ENCODE data around the gene ASB3.
"Not testable (repeated sequence)": the region's sequence is repeated elsewhere in the genome, so short reads cannot be mapped to it uniquely, and the experiment has no call there.

Gene ASB3

DNA sequence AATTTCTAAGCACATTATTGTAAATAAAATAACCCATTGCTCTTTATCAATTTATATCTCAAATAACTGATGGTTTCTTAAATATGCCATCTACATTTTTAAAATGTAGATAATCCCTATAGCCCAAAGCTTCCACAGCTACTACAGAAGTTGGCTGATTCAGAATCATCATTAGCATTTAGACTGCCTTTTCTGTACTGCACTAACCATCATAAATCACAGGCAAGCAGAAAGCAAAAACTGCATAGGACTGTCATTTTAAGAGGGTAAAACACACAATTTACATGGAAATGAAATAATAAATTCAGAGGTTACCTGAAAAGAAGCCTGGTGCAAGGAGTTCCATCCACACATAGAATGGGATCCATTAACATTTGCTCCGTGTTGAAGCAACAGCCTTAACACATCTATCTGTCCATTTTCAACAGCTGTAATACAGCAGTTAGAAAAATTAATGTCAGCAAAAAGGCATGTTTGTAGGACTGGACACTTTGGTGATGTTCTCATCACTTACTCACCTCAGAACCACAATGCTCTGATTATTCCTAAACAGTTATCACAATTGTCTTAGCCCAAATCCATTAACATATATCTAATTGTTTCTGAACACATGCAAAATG is 57.5 kb downstream of the ASB3 start:
- no peak for DNase-seq

DNA sequence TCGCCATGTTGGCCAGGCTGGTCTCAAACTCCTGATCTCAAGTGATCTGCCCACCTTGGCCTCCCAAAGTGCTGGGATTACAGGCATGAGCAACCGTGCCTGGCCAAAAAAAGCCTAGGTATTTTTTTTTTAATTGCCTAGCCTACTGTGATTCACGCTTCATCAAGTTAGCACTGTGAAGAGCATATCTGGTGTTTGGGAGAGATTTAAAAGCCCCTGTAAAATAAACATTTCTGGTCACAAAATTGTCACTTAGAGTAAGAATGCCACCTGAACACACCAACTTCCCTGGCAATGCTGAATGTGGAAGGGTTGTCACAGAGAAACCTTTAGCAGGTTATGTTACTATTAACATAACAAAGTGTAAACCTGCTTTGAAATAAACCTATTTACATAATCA is 58.8 kb downstream of the ASB3 start:
- no peak for DNase-seq

DNA sequence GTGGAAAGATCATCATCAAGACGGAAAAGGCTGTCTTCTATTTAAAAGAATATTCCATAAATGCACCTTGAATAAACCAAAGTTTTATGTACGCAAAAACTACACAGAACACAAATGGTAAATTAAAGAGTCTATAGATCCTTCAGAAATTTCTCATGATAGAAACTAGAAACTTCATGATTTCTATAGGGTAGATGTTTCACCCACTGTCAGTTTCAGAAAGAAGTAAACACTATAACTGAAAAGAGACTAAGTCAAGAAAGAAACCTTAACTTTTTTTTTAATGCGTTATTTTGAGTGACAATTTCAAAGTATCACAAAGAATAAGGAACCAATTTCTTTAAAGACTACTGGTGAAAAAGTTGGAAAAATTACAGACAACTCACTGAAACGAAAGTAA is 61.1 kb downstream of the ASB3 start:
- no peak for DNase-seq

DNA sequence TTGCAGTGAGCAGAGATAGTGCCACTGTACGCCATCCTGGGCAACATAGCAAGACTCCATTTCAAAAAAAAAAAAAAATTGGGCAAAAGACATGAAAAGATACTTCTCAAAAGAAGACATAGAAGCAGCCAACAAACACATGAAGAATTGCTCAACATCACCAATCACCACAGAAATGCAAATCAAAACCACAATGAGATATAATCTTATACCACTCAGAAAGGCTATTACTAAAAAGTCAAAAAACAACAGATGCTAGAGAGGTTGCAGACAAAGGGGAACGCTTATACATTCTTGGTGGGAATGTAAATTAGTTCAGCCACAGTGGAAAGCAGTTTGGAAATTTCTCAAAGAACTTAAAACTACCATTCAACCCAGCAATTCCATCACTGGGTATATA is 62.2 kb downstream of the ASB3 start:
- DNase-seq, result no peak

DNA sequence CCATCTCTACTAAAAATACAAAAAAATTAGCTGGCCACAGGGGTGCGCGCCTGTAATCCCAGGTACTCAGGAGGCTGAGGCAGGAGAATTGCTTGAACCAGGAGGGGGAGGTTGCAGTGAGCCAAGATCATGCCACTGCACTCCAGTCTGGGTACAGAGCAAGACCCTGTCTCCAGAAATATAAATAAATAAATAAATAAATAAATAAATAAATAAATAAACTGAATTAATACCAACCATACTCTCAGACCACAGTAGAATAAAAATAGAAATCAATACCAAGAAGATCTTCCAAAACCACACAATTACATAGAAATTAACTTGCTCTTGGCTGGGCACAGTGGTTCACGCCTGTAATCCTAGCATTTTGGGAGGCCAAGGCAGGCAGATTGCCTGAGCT is 65.8 kb downstream of the ASB3 start:
- DNase-seq, result not testable (repeated sequence)

DNA sequence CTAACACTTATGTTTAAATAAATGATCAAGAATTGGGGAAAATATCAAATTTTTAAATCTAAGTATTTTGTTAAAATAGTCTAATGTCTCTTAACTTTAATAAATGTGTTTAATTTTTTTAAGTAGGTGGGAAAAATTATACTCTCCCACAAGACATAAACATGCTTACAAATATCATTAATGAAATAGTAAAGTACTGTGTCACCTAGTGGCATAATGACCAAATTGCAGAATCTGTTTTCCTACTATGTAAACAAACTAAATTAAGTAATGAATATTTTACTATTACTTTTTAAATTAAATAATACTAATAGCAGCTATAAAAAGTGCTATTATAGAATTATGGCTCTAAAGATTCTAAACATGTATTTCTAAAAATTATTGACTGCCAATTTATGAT is 71.2 kb downstream of the ASB3 start:
- DNase-seq, result no peak

DNA sequence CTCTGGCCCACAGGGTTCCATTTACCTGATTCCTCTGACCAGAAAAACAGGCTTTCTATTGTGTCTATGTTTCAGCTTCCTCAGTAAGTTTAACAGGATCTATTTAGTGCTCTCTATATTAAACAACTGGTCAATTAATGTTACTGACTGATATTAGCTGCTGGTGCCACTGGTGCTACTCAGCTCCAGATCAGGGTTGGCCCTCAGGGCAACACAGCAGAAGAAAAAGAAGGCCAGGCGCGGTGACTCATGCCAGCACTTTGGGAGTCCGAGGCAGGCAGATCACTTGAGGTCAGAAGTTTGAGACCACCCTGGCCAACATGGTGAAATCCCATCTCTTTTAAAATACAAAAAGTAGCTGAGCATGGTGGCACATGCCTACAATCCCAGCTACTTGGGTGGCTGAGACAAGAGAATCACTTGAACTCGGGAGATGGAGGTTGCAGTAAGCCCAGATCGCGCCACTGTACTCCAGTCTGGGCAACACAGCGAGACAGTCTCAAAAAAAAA is 75.4 kb downstream of the ASB3 start:
- DNase-seq, result no peak

DNA sequence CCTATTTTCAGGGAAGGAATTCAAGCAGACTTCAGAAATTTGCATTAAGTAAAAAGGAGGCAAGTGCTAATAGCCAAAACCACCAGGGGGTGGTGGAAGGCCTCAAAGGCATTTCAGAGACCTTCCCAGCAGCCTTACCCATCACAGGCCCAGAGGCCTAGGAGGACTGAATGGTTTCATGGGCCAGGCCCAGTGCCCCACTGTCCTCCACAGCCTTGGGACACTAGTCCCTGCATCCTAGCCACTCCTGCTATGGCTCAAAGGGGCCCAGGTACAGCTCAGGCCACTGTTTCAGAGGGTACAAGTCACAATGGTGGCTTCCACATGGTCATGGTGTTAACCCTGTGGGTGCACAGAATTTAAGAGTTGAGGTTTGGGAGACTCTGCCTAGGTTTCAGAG is 77.8 kb downstream of the ASB3 start:
- no peak for DNase-seq

DNA sequence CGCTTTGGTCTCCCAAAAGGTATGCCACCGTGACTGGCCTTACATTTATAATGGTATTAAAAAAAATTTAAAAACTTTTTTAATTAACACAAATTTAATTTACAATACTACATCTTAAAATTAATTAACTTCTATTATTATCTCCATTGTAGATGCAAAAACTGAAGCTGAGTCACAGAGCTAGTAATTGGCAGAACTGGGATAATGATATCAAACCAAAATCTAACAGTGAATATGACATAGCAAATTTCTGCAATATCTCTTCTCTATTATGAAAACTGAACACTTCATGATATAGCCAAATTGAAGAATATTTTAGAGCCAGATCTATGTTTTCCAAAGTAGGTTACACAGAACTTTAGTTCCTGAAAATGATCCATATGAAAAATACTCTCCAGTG is 85.5 kb downstream of the ASB3 start:
- DNase-seq, result no peak

DNA sequence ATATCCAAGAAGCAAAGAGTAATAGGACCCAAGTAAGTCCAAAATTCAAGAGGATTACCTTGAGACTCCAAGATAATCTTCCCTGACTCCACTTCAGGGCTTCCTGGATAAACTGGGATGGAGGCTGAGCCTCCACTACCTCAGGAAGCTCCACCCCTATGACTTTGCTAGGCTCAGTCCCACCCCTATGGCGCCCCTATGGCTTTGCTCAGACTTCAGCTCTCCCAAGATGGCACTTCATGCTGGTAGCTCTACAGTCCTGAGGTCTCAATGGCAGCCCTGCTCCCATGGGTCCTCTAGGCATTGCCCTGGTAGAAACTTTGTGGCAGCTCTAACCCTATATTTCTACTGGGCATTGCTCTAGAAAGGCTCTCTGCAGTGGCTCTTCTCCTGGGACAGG is 89.1 kb downstream of the ASB3 start:
- no peak for DNase-seq

DNA sequence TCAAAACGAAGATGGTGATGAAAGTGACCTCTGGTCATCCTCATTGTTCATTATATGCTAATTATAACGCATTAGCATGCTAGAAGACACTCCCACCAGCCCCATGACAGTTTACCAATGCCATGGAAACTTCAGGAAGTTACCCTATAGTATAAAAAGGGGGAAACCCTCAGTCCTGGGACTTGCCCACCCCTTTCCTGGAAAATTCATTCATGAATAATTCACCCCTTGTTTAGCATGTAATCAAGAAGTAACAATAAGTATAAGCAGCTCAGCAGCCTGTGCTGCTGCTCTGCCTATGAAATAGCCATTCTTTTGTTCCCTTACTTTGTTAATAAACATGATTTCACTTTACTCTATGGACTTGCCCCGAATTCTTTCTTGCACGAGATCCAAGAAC is 89.7 kb downstream of the ASB3 start:
- no peak for DNase-seq

DNA sequence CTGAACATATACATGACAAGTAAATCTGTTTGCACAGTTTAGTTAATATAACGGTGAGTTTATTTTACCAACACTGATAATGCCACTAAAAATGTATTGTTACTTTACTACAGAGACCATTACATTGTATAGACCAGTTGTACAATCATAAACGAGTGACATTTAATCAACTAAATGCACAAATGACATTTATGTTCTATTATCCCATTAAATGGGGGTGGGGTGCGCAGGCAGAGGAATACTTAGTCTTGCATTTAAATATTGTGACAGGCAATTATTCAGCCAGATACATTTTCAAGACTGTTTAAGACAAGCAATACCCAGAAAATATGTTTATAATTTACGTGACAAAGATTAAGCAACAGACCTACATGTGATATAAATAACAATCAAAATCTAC is 91.2 kb downstream of the ASB3 start:
- DNase-seq, result no peak

DNA sequence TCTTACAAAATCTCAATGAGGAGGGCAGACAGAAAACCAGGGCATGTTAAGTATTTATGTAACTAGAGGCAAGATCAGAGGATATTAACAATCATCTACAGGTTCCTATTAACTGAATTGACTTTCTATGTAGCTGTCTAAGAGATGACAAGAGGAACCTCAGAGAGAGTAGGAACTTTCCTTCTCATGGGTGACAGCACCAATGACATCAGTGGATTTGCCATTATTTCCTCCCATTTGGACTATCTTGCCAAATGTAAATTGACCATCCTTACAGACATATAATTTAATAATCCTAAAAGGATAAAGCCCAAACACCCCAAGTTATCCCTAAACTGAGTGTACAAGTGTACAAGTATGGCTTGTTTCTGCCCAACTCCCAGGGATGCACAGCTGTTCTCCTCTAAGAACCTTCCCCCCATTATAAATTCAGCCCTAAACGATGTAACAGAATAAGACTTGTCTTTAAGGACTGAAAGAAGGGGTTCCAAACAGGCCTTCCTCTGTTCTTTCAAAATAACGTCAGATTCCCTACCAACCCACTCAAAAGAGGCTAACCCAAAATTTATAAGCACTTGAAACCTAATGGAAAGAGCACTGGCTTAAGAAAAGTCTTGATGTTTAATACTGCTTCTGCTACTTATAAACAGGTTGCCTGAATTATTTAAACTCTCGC is 92.5 kb downstream of the ASB3 start:
- no peak for DNase-seq

DNA sequence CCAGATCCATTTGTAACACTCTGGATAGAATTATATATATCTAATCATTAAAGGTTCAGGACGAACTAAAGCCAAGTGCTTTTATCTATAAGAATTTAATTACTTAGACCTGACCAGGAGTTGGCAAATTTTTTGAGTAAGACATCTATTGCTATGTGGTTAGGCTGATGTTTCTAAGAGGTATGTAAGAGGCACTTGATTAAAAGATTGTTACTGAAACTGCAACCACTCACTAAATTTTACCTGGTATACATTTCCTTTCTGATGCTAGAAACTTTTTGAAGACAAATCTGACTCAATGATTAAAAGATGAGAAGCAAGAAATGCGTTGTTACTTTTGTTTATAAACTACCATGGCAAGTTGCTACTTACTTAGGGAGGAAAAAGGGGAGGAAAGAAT is 95.9 kb downstream of the ASB3 start:
- no peak for DNase-seq

DNA sequence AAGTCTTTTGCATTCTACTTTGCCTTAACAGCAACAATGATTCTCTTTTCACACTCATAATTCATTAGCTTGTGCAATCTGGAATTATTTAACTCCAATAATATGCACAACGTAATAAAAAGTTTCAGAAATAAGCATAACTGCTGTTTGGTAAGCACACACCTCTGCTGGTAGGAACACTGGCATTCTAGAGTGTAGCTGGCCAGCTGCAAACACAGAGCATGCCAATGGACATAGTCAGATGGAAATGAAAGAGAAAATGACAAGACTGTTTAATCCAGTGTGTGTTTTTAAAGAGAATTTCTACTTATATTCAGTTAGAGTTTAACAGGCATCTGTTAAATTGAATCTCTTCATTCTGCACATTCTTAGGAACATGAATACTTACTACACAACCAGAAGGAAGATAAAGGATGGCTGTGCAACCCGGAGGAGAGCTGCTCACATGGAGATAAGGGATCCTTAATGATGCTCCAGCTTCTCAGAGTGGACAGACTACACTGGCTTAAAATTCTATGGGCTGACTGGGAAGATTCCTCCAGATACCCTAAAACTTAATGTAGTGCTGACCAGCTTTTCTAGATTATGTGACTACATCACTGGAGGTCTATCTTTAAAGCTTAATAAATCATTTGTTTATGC is 113.8 kb downstream of the ASB3 start:
- DNase-seq, result no peak

DNA sequence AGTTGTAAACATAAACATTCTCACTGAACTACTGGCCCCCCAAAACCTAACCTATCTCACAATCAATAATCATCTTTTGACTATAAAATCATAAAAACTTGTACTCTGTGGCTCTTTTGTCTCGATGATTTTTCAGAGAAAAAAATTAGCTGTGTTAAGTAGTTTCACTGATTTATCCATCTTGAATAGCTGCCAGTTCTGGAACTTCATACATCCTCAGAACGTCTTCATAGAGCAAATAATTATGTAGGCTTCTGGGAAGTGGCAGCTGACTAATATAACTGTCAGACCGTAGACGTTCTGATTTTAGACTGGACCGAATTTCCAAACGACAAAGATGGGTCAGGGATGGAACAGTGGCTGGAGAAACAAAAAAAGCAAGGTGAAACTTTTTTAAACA is 116.4 kb downstream of the ASB3 start:
- no peak for DNase-seq

DNA sequence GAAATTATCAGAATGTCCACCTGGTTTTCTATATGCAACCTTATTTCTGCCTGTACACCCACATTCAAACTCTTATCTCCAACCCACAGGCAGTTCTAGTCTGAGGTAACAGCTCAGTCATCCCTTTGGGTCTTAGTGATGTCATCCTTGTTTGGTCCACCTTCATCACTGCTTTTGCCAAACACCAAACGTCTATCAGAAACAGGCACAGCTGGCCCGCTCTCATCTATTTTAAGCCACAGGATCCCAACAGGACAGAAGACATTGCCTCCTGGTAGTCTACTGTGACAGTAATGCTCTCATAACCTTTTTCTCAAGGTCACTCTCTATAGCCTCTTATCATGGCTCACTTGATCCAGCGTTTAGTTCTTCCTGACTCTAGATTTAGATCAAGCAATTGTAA is 118.1 kb downstream of the ASB3 start:
- no peak for DNase-seq

DNA sequence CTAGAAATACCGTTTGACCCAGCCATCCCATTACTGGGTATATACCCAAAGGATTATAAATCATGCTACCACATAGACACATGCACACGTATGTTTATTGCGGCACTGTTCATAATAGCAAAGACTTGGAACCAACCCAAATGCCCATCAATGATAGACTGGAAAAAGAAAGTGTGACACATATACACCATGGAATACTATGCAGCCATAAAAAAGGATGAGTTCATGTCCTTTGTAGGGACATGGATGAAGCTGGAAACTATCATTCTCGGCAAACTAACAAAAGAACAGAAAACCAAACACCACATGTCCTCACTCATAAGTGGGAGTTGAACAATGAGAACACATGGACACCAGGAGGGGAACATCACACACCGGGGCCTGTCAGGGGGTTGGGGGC is 119.6 kb downstream of the ASB3 start:
- DNase-seq, result not testable (repeated sequence)

DNA sequence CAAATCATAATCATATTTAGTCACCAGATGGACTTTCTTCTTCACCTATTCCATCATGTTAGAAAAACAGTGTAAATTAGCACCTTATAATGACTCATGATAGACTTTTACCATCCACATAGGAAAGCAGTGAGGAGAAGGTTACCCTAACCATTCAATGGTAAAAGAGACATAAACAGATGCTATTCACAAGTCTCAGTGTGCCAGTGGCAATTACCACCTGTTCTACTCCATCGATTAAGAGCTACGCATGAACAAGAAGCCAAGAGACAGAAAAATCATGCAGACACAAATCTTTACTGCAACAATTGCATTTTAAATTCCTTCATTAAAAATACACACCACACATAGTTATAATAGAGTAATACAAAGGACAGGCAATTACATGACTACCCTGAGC is 125.9 kb downstream of the ASB3 start:
- DNase-seq, result no peak

DNA sequence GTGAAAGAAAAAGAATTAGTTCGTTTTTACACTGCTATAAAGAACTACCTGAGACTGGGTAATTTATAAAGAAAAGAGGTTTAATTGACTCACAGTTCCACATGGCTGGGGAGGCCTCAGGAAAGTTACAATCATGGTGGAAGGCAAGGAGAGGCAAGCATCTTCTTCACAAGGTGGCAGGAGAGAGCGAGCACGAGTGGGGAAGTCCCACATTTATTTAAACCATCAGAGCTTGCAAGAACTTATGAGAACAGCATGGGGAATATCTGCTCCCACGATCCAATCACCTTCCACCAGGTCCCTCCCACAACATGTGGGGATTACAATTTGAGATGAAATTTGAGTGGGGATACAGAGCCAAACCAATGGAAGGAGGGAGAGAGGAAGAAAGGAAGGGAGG is 128.3 kb downstream of the ASB3 start:
- not testable (repeated sequence) for DNase-seq

DNA sequence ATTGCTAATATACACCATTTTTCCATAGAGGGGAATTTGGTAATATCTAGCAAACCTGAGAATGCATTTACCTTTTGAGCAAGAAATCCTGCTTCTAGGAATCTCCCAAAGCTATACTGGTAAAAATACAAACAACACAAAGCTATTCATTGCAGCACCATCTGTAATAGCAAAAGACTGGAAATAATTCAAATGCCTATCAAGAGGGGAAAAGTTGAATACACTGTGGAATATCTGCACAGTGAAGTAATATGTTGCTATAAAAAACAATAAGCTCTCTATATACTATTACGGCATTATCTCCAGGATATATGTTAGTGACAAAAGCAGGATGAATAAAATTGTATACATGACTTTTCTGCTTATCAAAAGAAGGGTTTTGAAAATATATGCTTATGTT is 131.5 kb downstream of the ASB3 start:
- no peak for DNase-seq

DNA sequence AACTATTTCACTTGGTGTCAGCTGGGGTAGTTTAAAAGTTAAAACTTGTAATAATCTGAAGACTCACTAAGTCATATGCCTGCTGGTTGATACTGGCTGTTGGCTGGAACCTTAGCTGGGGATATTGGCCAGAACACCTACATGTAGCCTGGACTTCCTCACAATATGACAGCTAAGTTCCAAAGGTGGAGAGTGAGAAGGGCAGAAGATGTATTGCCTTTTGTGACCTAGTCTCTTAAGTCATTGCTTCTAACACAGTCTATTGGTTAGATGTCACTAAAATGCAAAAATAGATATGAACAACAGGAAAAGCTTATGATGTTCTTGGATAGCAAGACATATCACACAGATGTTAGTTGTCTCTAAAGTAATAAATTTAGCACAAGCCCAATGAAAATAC is 132.4 kb downstream of the ASB3 start:
- DNase-seq, result no peak

DNA sequence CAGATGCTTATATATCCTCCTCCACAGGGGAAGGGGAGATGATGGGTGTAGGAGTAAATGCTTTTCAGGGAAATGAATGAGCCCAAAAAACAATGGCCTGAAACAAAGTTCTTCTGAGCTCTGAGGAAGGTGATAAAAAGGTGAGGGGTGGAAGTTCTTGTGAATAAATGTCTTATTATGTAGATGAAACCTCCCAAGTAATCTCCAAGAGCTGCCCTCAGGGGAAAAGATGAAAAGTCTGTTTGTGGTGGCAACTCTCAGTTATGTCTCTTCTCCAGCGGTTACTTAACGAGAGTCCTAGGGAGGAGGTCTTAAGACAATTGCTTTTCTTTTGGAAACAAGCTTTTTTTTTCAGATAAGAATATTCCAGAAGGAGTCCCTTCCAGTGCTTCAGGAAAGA is 134.6 kb downstream of the ASB3 start:
- DNase-seq, result no peak

DNA sequence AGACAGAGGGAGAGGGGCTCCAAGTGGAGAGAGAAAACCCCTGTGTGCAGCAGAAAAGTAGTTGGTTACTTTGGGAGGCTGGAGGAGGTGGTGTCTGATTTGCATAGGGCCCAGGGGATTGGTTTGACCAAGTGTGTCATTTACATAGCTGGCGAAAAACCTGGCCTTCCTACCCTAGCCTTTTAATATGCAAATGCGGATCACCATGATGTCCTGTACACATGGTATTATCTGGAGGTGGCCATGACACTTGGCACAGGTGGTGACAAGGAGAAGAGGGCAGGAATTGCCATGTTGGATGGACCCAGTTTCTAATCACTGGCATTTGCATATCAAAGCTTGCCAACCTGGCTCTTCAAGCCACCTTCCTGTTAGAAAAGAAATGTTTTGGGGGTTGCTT is 140.0 kb downstream of the ASB3 start:
- DNase-seq, result no peak

DNA sequence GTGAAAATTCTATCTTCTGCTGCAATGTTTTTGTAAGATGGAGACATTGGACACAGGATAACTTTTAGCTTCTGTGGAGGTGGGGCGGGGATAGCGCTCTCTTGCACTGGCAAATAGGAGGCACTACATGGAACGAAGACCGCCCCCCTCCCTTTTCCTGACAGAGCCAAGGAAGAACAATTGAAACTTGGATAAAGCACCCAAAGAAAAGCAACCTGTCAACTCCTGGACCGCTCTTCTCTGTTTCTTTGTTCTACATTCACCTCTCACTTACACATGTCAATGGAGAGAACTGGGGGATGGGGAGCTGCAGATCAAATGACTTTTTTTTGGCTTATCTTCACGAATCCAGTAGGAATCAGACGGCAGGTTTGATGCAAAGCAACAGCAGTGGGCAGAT is 145.5 kb downstream of the ASB3 start:
- no peak for DNase-seq

Measured in CD4-positive, alpha-beta T cell treated with Interferon alpha-2 for 1 hour (primary cell).